ENCODE results near the gene MINDY4.

DNA sequence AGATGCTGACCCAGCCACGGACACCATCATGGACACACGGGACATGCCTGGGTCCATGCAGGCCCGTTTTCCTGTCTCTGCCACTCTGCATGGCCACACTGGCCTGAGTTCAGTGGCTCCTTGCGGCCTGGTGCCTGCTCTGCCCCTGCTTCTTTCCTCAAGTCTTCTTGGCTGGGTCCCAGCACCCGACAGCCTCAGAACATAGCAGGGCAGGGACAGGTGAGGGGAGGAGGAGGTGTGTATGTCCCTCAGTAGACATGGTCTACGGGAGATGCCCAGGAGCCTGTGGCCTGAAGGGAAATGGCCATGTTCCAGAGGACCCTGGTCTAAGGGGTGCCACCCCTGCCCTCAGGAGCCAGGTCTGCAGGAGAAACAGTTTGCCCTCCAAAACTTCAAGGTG, 138.2 kb downstream of the MINDY4 start:
- TF ChIP-seq CTCF (IDR thresholded peaks at IDR 0.05; ENCODE audit: insufficient read depth, low read length, poor library complexity, severe bottlenecking) (no peak), EZH2phosphoT487 (conservative IDR thresholded peaks at IDR 0.05; ENCODE audit: low read length) (no peak)

Data from SU-DHL-6 (cell line).